SJSA1 (cell line): ENCODE data around the gene CNTN5. TPM values are rescaled to one million over a fixed set of nuclear protein-coding genes. Genes with fewer than 3 reads are reported as not detected.
"Not testable (repeated sequence)": the region's sequence is repeated elsewhere in the genome, so short reads cannot be mapped to it uniquely, and the experiment has no call there.

ENCODE experiments used
- DNase-seq, 2 experiments: peaks; one replicate each; pipeline ENCODE4 v3.0.0-alpha.2; 2015 to 2020; ENCODE audit warnings: low spot score in 2 of 2, low read depth in 1 of 2
- H3K27ac ChIP-seq: fragments of 250-450 bp; sonication (Bioruptor Pico); 2 replicates; pipeline ENCODE4 v1.5.1; 2020; ENCODE audit warnings: mild to moderate bottlenecking, moderate library complexity
- H3K27me3 ChIP-seq: fragments of 250-450 bp; sonication (Bioruptor Pico); replicated peaks from 2 replicates; pipeline ENCODE4 v1.5.1; 2020; ENCODE audit warnings: mild to moderate bottlenecking, moderate library complexity
- H3K36me3 ChIP-seq: fragments of 250-450 bp; sonication (Bioruptor Pico); 2 replicates; pipeline ENCODE4 v1.5.1; 2020; ENCODE audit warnings: mild to moderate bottlenecking
- H3K4me1 ChIP-seq: fragments of 250-450 bp; sonication (Bioruptor Pico); replicated peaks from 2 replicates; pipeline ENCODE4 v1.6.1; 2021; ENCODE audit warnings: mild to moderate bottlenecking
- H3K4me3 ChIP-seq: fragments of 250-450 bp; sonication (Bioruptor Pico); 2 replicates; pipeline ENCODE4 v1.5.1; 2020; ENCODE audit warnings: mild to moderate bottlenecking
- H3K9me3 ChIP-seq: fragments of 250-450 bp; sonication (Bioruptor Pico); replicated peaks from 2 replicates; pipeline ENCODE4 v1.5.1; 2020; ENCODE audit warnings: mild to moderate bottlenecking
- total RNA-seq: library from RNA; depleted of rRNA; stranded (reverse); fragments of >200 nt; shearing (Covaris generic); gene quantifications from 2 replicates; pipeline ENCODE4 v1.2.3, GENCODE V29; 2014

Gene CNTN5
- total RNA-seq, 1 experiment from 2014 or later, result not detected

GRCh38 chr11:99098751-99099150, 78.0 kb downstream of the CNTN5 start:
- Histone ChIP-seq H3K36me3 (no peaks in the 10 kb centered on the region), H3K9me3 (no peaks in the 10 kb centered on the region), H3K4me1 (no peaks in the 10 kb centered on the region), H3K27me3 (no peaks in the 10 kb centered on the region), H3K4me3 (no peak overlapping the region), H3K27ac (no peak overlapping the region)
- DNase-seq, result no peak

GRCh38 chr11:99117603-99118002, 96.9 kb downstream of the CNTN5 start:
- H3K36me3 ChIP-seq, result no peaks in the 10 kb centered on the region
- DNase-seq, result no peak
- no peaks in the 10 kb centered on the region for H3K4me1 ChIP-seq
- no peaks in the 10 kb centered on the region for H3K27me3 ChIP-seq
- no peak overlapping the region for H3K4me3 ChIP-seq
- H3K9me3 ChIP-seq, result no peaks in the 10 kb centered on the region
- no peak overlapping the region for H3K27ac ChIP-seq

- not testable (repeated sequence) for H3K36me3 ChIP-seq, H3K27me3 ChIP-seq, DNase-seq, H3K4me1 ChIP-seq, H3K4me3 ChIP-seq, H3K9me3 ChIP-seq, H3K27ac ChIP-seq
Observed at GRCh38 chr11:99133862-99134261, 113.1 kb downstream of the CNTN5 start.

- Histone ChIP-seq H3K4me3 (no peak overlapping the region), H3K9me3 (no peaks in the 10 kb centered on the region), H3K27me3 (no peaks in the 10 kb centered on the region), H3K4me1 (no peaks in the 10 kb centered on the region), H3K27ac (no peak overlapping the region), H3K36me3 (no peaks in the 10 kb centered on the region)
- no peak for DNase-seq
Observed at GRCh38 chr11:99135508-99135907, 114.8 kb downstream of the CNTN5 start.

GRCh38 chr11:99142237-99142636, 121.5 kb downstream of the CNTN5 start:
- DNase-seq, result no peak
- Histone ChIP-seq H3K27me3 (no peaks in the 10 kb centered on the region), H3K36me3 (no peaks in the 10 kb centered on the region), H3K27ac (no peak overlapping the region), H3K4me1 (no peaks in the 10 kb centered on the region), H3K9me3 (no peaks in the 10 kb centered on the region), H3K4me3 (no peak overlapping the region)

GRCh38 chr11:99148352-99148751, 127.6 kb downstream of the CNTN5 start:
- H3K9me3 ChIP-seq, result no peaks in the 10 kb centered on the region
- no peaks in the 10 kb centered on the region for H3K27me3 ChIP-seq
- H3K36me3 ChIP-seq, result no peaks in the 10 kb centered on the region
- H3K4me1 ChIP-seq, result no peaks in the 10 kb centered on the region
- H3K4me3 ChIP-seq, result no peak overlapping the region
- no peak overlapping the region for H3K27ac ChIP-seq
- DNase-seq, result no peak

GRCh38 chr11:99154277-99154676, 133.5 kb downstream of the CNTN5 start:
- H3K36me3 ChIP-seq, result no peaks in the 10 kb centered on the region
- H3K4me3 ChIP-seq, result no peak overlapping the region
- no peaks in the 10 kb centered on the region for H3K9me3 ChIP-seq
- H3K27ac ChIP-seq, result no peak overlapping the region
- no peaks in the 10 kb centered on the region for H3K4me1 ChIP-seq
- no peaks in the 10 kb centered on the region for H3K27me3 ChIP-seq
- no peak for DNase-seq

- Histone ChIP-seq H3K4me3 (no peak overlapping the region), H3K27me3 (no peaks in the 10 kb centered on the region), H3K4me1 (no peaks in the 10 kb centered on the region), H3K36me3 (no peaks in the 10 kb centered on the region), H3K27ac (no peak overlapping the region), H3K9me3 (no peaks in the 10 kb centered on the region)
- DNase-seq, result no peak
Observed at GRCh38 chr11:99160447-99160846, 139.7 kb downstream of the CNTN5 start.

- no peaks in the 10 kb centered on the region for H3K9me3 ChIP-seq
- DNase-seq, result no peak
- H3K36me3 ChIP-seq, result no peaks in the 10 kb centered on the region
- no peaks in the 10 kb centered on the region for H3K4me1 ChIP-seq
- H3K27ac ChIP-seq, result no peak overlapping the region
- H3K4me3 ChIP-seq, result no peak overlapping the region
- no peaks in the 10 kb centered on the region for H3K27me3 ChIP-seq
Observed at GRCh38 chr11:99162819-99163218, 142.1 kb downstream of the CNTN5 start.

- no peaks in the 10 kb centered on the region for H3K4me1 ChIP-seq
- H3K9me3 ChIP-seq, result no peaks in the 10 kb centered on the region
- H3K27me3 ChIP-seq, result no peaks in the 10 kb centered on the region
- H3K4me3 ChIP-seq, result no peak overlapping the region
- no peaks in the 10 kb centered on the region for H3K36me3 ChIP-seq
- no peak for DNase-seq
- H3K27ac ChIP-seq, result no peak overlapping the region
Observed at GRCh38 chr11:99170591-99170990, 149.8 kb downstream of the CNTN5 start.

- H3K27ac ChIP-seq, result no peak overlapping the region
- H3K4me1 ChIP-seq, result no peaks in the 10 kb centered on the region
- DNase-seq, result no peak
- no peak overlapping the region for H3K4me3 ChIP-seq
- H3K36me3 ChIP-seq, result no peaks in the 10 kb centered on the region
- no peaks in the 10 kb centered on the region for H3K27me3 ChIP-seq
- H3K9me3 ChIP-seq, result no peaks in the 10 kb centered on the region
Observed at GRCh38 chr11:99171330-99171729, 150.6 kb downstream of the CNTN5 start.

- Histone ChIP-seq H3K4me3 (no peak overlapping the region), H3K9me3 (no peaks in the 10 kb centered on the region), H3K36me3 (no peaks in the 10 kb centered on the region), H3K4me1 (no peaks in the 10 kb centered on the region), H3K27me3 (no peaks in the 10 kb centered on the region), H3K27ac (no peak overlapping the region)
- no peak for DNase-seq
Observed at GRCh38 chr11:99176430-99176829, 155.7 kb downstream of the CNTN5 start.

- H3K9me3 ChIP-seq, result no peaks in the 10 kb centered on the region
- H3K27me3 ChIP-seq, result no peaks in the 10 kb centered on the region
- no peak overlapping the region for H3K27ac ChIP-seq
- DNase-seq, result no peak
- no peaks in the 10 kb centered on the region for H3K4me1 ChIP-seq
- no peaks in the 10 kb centered on the region for H3K36me3 ChIP-seq
- no peak overlapping the region for H3K4me3 ChIP-seq
Observed at GRCh38 chr11:99177446-99177845, 156.7 kb downstream of the CNTN5 start.

- no peak for DNase-seq
- H3K9me3 ChIP-seq, result no peaks in the 10 kb centered on the region
Observed at GRCh38 chr11:99184146-99184545, 163.4 kb downstream of the CNTN5 start.

GRCh38 chr11:99188221-99188620, 167.5 kb downstream of the CNTN5 start:
- DNase-seq, result no peak
- Histone ChIP-seq H3K4me3 (no peak overlapping the region), H3K27me3 (no peaks in the 10 kb centered on the region), H3K27ac (no peak overlapping the region), H3K36me3 (no peaks in the 10 kb centered on the region), H3K9me3 (no peaks in the 10 kb centered on the region), H3K4me1 (no peaks in the 10 kb centered on the region)

More at GRCh38 chr11:99184146-99184545, 163.4 kb downstream of the CNTN5 start:
- Histone ChIP-seq H3K27ac (no peak overlapping the region), H3K4me3 (no peak overlapping the region), H3K36me3 (no peaks in the 10 kb centered on the region), H3K4me1 (no peaks in the 10 kb centered on the region), H3K27me3 (no peaks in the 10 kb centered on the region)
